ENCODE measurements around the gene VSIG10.

GRCh38 chr12:118089782-118090181 lies 14.0 kb downstream of the VSIG10 start:
- TF ChIP-seq CTCF (IDR thresholded peaks at IDR 0.05) = no peak
- TF ChIP-seq POLR2AphosphoS5 (IDR thresholded peaks at IDR 0.05) = no peak

All from breast epithelium (tissue), 3 donors.